Stimulated activated CD4-positive, alpha-beta T cell treated with anti-CD3 and anti-CD28 coated beads, Interleukin-1b, Interleukin-23, amount 100 ng/mL, for 24 hours (primary cell): ENCODE results near the gene SPRED2.

Source experiments
- DNase-seq, 4 experiments: peaks; one replicate each; pipeline ENCODE4 v3.0.0-alpha.2; 2020; ENCODE audit warnings: low read depth in 4 of 4, low spot score in 1 of 4

Gene SPRED2

GRCh38 chr2:65416321-65416720, 16.1 kb downstream of the SPRED2 start:
- no peak for DNase-seq

- no peak for DNase-seq
Measured at GRCh38 chr2:65415091-65415490, 17.3 kb downstream of the SPRED2 start.

- DNase-seq = no peak
Measured at GRCh38 chr2:65413610-65414009, 18.8 kb downstream of the SPRED2 start.

GRCh38 chr2:65413106-65413505, 19.3 kb downstream of the SPRED2 start:
- DNase-seq = no peak

GRCh38 chr2:65411056-65411795, 21.2 kb downstream of the SPRED2 start:
- DNase-seq = no peak

- DNase-seq = no peak
Measured at GRCh38 chr2:65409045-65409444, 23.4 kb downstream of the SPRED2 start.

- no peak for DNase-seq
Measured at GRCh38 chr2:65407240-65407639, 25.2 kb downstream of the SPRED2 start.

- no peak for DNase-seq
Measured at GRCh38 chr2:65404988-65405697, 27.3 kb downstream of the SPRED2 start.

- no peak for DNase-seq
Measured at GRCh38 chr2:65403529-65403915, 28.9 kb downstream of the SPRED2 start.

GRCh38 chr2:65402780-65403528, 29.4 kb downstream of the SPRED2 start:
- DNase-seq = no peak

- no peak for DNase-seq
Measured at GRCh38 chr2:65402323-65402722, 30.1 kb downstream of the SPRED2 start.

- DNase-seq = no peak
Measured at GRCh38 chr2:65397122-65397521, 35.3 kb downstream of the SPRED2 start.

GRCh38 chr2:65396348-65397026, 35.9 kb downstream of the SPRED2 start:
- no peak for DNase-seq

GRCh38 chr2:65395621-65396347, 36.6 kb downstream of the SPRED2 start:
- DNase-seq = no peak

- no peak for DNase-seq
Measured at GRCh38 chr2:65393743-65394422, 38.5 kb downstream of the SPRED2 start.

GRCh38 chr2:65393046-65393445, 39.4 kb downstream of the SPRED2 start:
- no peak for DNase-seq

- no peak for DNase-seq
Measured at GRCh38 chr2:65392609-65393008, 39.8 kb downstream of the SPRED2 start.

- no peak for DNase-seq
Measured at GRCh38 chr2:65390134-65390533, 42.3 kb downstream of the SPRED2 start.

GRCh38 chr2:65389476-65389875, 42.9 kb downstream of the SPRED2 start:
- DNase-seq = no peak
